Suprapubic skin (tissue), 4 donors: ENCODE data around the gene PYM1. TPM values are rescaled to one million over a fixed set of nuclear protein-coding genes. Genes with fewer than 3 reads are reported as not detected.

Source experiments
- DNase-seq, 2 donors: peaks; one replicate each; pipeline ENCODE4 v3.0.0-alpha.2; 2019; ENCODE audit warnings: low spot score in 2 of 2
- H3K27ac ChIP-seq: fragments of 200-600 bp; sonication (generic); one replicate; pipeline ENCODE4 v1.5.1; 2019
- H3K27me3 ChIP-seq: fragments of 200-600 bp; sonication (generic); one replicate; pipeline ENCODE4 v1.5.1; 2019
- H3K36me3 ChIP-seq: fragments of 200-600 bp; sonication (generic); one replicate; pipeline ENCODE4 v1.5.1; 2019
- H3K4me1 ChIP-seq: fragments of 200-600 bp; sonication (generic); one replicate; pipeline ENCODE4 v1.5.1; 2019
- H3K4me3 ChIP-seq: fragments of 200-600 bp; sonication (generic); one replicate; pipeline ENCODE4 v1.5.1; 2019; ENCODE audit warnings: mild to moderate bottlenecking
- H3K9me3 ChIP-seq: fragments of 200-600 bp; sonication (generic); one replicate; pipeline ENCODE4 v1.5.1; 2019
- EP300 ChIP-seq: sonication (generic); formaldehyde crosslinking; IDR thresholded peaks from one replicate; pipeline ENCODE4 v1.6.1; 2017; ENCODE audit warnings: antibody characterized with exemption
- POLR2A ChIP-seq, 2 donors: fragments of 450-650 bp; IDR thresholded peaks; one replicate each; pipeline ENCODE4 v1.6.1; 2017; ENCODE audit warnings: antibody characterized with exemption in 2 of 2, mild to moderate bottlenecking in 2 of 2, moderate library complexity in 2 of 2
- POLR2AphosphoS5 ChIP-seq, 3 donors: sonication (generic); formaldehyde crosslinking; IDR thresholded peaks; one replicate each; pipeline ENCODE4 v1.6.1; 2017; ENCODE audit warnings: antibody characterized with exemption in 3 of 3
- WGBS: methylation state at CpG from one replicate; pipeline ENCODE4 v1.1.5; 2018; 5-methylcytosine and 5-hydroxymethylcytosine counted together
- total RNA-seq, 4 donors: library from RNA; depleted of rRNA; stranded (reverse); fragments of >200 nt; gene quantifications; one replicate each; pipeline ENCODE4 v1.1.0, GENCODE V29; 2016
- TF ChIP-seq, protein P1 (sequence below), 2 donors: fragments of 200-600 bp in 1 of 2; fragments of 450-650 bp in 1 of 2; sonication (generic) in 1 of 2; IDR thresholded peaks; one replicate each; pipeline ENCODE4 v1.5.1; 2016 to 2019; ENCODE audit warnings: antibody characterized with exemption in 2 of 2, mild to moderate bottlenecking in 1 of 2, moderate library complexity in 1 of 2

Gene PYM1
- total RNA-seq, 4 donors from 2014 or later, result 32.0 to 41.8 (median 37.4) TPM

- peaks cover 9% of the 10 kb centered on the region for H3K4me1 ChIP-seq
- no peak for DNase-seq
- H3K27me3 ChIP-seq, result no peaks in the 10 kb centered on the region
- TF ChIP-seq POLR2A (IDR thresholded peaks at IDR 0.05) (no peak), POLR2AphosphoS5 (IDR thresholded peaks at IDR 0.05) (no peak), EP300 (no peak)
- TF ChIP-seq, protein P1, sequence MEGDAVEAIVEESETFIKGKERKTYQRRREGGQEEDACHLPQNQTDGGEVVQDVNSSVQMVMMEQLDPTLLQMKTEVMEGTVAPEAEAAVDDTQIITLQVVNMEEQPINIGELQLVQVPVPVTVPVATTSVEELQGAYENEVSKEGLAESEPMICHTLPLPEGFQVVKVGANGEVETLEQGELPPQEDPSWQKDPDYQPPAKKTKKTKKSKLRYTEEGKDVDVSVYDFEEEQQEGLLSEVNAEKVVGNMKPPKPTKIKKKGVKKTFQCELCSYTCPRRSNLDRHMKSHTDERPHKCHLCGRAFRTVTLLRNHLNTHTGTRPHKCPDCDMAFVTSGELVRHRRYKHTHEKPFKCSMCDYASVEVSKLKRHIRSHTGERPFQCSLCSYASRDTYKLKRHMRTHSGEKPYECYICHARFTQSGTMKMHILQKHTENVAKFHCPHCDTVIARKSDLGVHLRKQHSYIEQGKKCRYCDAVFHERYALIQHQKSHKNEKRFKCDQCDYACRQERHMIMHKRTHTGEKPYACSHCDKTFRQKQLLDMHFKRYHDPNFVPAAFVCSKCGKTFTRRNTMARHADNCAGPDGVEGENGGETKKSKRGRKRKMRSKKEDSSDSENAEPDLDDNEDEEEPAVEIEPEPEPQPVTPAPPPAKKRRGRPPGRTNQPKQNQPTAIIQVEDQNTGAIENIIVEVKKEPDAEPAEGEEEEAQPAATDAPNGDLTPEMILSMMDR (IDR thresholded peaks at IDR 0.05), result no peak
- H3K27ac ChIP-seq, result no peak overlapping the region
- H3K4me3 ChIP-seq, result no peak overlapping the region
- peaks cover 11% of the 10 kb centered on the region for H3K36me3 ChIP-seq
- WGBS, result 86% methylated on average over 4 of the region's 4 CpGs
- H3K9me3 ChIP-seq, result no peaks in the 10 kb centered on the region
Measured at GRCh38 chr12:55912908-55913307, 14.8 kb downstream of the PYM1 start.

DNA sequence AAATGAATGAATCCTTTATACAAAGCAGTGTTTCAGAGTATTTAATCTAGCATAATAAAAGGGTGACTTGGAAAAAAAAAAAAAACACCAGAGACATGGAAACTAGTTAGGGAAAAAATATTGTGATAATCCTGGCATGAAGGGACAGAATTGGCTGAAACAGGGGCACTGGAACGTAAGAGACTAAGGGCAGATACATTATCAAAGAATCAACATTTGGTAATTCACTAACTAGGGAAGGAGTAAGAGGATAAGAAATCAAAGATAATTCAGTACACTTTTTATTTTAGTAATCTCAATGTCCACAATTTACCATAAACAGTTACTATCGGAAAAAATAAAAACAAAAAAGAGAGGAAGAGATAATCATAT lies 18.2 kb downstream of the PYM1 start:
- TF ChIP-seq POLR2A (IDR thresholded peaks at IDR 0.05) (no peak), POLR2AphosphoS5 (IDR thresholded peaks at IDR 0.05) (no peak), EP300 (no peak)
- TF ChIP-seq, protein P1 (IDR thresholded peaks at IDR 0.05), result no peak
- Histone ChIP-seq H3K27ac (no peak overlapping the region), H3K27me3 (no peaks in the 10 kb centered on the region), H3K9me3 (no peaks in the 10 kb centered on the region), H3K4me1 (peaks cover 9% of the 10 kb centered on the region), H3K4me3 (no peak overlapping the region), H3K36me3 (peaks cover 5% of the 10 kb centered on the region)
- DNase-seq, result no peak
- WGBS, result 53% methylated on average over 2 of the region's 2 CpGs

- Histone ChIP-seq H3K36me3 (no peaks in the 10 kb centered on the region), H3K9me3 (no peaks in the 10 kb centered on the region), H3K4me1 (peaks cover 9% of the 10 kb centered on the region), H3K4me3 (no peak overlapping the region), H3K27ac (peak overlapping the region; percentile 1), H3K27me3 (no peaks in the 10 kb centered on the region)
- TF ChIP-seq EP300 (no peak), POLR2AphosphoS5 (IDR thresholded peaks at IDR 0.05) (no peak), POLR2A (IDR thresholded peaks at IDR 0.05) (no peak)
- TF ChIP-seq, protein P1 (IDR thresholded peaks at IDR 0.05), result no peak
- no peak for DNase-seq
- WGBS, result 52% methylated on average over 8 of the region's 8 CpGs
Measured at GRCh38 chr12:55908726-55909512, 18.8 kb downstream of the PYM1 start.

DNA sequence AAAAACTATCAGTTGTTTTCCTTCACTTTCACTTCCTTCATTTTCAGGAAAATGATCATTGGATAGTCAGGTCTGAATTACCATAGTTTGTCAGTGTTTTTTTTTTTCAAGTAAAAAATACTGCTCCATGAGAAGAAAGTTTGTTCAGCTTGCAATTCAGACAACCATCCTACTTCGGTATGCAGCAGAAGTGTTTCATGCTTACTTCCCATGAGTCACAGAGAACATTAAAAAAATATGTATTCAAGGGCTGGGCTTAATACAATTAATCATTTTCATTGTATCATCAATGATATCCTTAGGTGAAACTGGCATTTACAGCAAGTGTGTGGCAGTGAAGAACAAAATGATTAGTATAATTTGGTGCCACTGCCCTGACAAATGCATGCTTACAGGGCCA lies 21.6 kb downstream of the PYM1 start:
- WGBS, result 21% methylated on average over 1 of the region's 1 CpG
- Histone ChIP-seq H3K4me3 (no peak overlapping the region), H3K36me3 (peaks cover 25% of the 10 kb centered on the region), H3K27me3 (no peaks in the 10 kb centered on the region), H3K9me3 (no peaks in the 10 kb centered on the region), H3K4me1 (peaks cover 9% of the 10 kb centered on the region), H3K27ac (no peak overlapping the region)
- no peak for DNase-seq
- TF ChIP-seq, protein P1 (IDR thresholded peaks at IDR 0.05), result no peak
- no peak for TF ChIP-seq POLR2A (IDR thresholded peaks at IDR 0.05)
- TF ChIP-seq POLR2AphosphoS5 (IDR thresholded peaks at IDR 0.05), result no peak
- TF ChIP-seq EP300, result no peak

DNA sequence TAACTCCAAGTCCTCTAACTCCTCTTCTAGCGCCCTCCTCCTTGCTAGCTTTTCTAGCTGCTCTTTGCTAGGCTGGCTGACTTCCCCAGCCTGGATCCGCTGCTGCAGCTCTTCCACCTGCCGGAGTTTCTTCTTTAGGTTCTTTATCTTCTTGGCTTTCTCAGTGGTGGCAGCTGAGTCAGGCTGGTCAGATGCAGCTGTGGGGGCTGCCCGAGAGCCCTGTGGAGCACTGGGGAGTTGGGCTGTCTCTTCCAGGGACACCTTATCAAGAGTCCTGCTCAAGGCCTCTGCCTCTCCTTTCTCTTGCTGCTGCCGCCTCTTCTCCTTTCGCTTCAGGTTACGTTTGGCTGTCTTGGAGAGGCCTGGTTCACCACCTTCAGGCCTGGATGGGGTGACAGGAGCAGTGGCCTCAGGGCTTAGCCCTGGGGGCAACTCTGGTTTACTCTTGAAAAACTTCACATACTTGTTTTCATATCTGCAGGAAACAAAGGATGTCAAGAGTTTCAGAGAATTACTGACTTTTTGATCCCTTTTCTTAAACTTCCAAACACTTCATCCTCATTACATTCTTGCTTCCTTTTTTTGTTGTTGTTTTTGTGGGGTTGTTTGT lies 25.7 kb downstream of the PYM1 start:
- Histone ChIP-seq H3K27ac (no peak overlapping the region), H3K36me3 (peaks cover 39% of the 10 kb centered on the region), H3K9me3 (no peaks in the 10 kb centered on the region), H3K4me3 (no peak overlapping the region), H3K4me1 (no peaks in the 10 kb centered on the region), H3K27me3 (no peaks in the 10 kb centered on the region)
- no peak for DNase-seq
- TF ChIP-seq POLR2A (IDR thresholded peaks at IDR 0.05) (no peak), EP300 (no peak), POLR2AphosphoS5 (IDR thresholded peaks at IDR 0.05) (no peak)
- TF ChIP-seq, protein P1 (IDR thresholded peaks at IDR 0.05), result no peak
- 93% methylated on average over 7 of the region's 7 CpGs for WGBS
